ENCODE results near the gene PROM1.

The PROM1 gene

GRCh38 chr4:15982842-15983524, 100.8 kb downstream of the PROM1 start:
- DNase-seq, result no peak

GRCh38 chr4:15976456-15977447, 107.1 kb downstream of the PROM1 start:
- DNase-seq, result no peak

GRCh38 chr4:15971068-15971801, 112.6 kb downstream of the PROM1 start:
- no peak for DNase-seq

GRCh38 chr4:15968551-15969300, 115.1 kb downstream of the PROM1 start:
- no peak for DNase-seq

DNA sequence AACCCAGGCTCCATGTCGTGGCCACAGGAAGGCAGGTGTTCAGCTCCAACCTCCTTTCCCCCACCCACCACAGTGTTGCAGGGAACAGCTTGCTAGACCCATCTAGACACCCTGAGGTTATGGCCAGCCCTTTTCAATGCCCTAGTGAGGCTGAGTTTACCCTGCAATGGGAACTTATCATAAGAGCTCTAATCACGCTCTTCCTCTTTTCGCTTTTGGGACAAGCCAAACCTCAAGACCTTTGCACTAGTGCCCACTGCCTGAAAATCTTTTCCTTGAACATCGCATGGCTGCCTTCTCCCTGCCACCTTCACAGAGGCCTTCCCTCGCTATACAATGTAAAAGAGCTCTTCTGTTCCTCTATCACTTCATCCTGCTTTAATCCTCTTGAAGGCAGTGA, 118.5 kb downstream of the PROM1 start:
- DNase-seq, result no peak

DNA sequence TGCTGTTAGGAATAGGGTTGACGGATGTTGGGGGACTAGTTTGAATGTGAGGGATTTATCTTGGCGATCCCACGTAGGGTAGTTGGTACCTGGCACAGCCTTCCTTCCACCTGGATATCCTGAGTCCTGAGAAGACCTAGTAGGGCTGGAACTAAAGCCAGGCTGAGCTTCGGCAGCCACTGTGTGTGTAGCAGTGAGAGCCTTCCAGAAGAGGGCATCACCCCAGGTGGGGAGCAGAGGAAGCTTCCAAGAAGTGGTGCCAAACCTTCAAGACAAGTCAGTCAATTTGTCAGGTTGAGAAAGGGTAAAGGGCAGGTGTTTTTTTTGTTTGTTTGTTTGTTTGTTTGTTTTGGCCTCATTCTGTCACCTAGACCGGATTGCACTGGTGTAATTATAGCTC, 119.7 kb downstream of the PROM1 start:
- DNase-seq, result peak; percentile 3

- no peak for DNase-seq
Measured at GRCh38 chr4:15963576-15963975, 120.2 kb downstream of the PROM1 start.

DNA sequence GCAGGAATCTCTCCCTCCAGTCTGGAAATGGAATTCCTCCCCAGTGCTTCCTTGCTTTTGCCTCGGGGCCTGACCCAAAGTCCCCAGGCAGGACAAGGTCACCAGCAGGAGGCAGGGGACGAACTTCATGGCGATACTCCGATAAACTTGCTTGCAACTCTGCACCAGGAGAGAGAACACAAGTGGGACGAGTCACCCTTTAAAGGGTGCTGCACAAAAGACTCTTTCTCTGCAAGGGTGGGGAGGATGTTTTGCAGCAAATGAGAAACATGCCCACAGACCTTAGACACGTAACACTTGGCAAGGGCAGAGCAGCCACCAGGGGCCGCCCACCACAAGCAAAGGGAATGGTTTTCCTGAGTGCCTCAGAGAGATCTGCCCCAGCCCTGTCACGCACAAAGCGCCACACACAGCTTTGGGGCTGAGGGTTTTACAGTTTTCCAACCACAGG, 120.8 kb downstream of the PROM1 start, which contains the start of gene FGFBP2:
Gene FGFBP2, minus strand, starts transcription at position 175 of the 451 bp plus-strand sequence. Its CDS starts 46 bp downstream, at position 129.
- DNase-seq, result peak; percentile 55

DNA sequence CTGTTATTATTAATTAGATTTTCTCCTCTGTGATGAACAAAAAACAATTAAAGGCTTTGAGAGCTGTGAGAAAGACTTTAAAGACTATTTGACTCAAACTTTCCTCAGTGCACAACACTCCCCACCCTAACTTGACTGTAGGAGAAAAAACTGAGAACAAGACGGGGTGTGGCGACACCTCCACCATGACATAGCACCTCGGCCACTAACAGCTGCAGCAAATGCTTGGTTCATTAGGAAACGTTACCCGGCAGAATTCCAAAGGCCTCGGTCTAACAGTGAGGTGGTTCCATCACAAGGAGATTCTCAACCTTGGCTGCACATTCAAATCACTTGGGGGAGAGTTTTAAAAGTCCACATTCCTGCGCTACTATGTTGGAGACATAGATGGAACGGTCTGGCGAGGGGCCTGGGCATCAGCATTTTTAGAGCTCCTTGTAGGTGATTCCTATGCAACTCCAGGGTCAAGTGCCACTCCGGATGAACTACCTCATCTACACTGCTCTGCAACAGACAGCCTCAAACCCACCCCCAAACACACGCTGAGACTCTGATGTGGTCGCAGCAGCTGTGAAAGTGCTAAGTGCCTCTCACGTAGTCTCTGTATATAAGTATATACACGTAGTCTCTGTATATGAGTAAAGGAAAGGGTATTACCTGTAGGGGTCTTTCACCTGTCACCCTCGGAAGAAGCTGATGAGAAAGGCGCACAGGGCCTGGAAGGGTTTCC, 121.9 kb downstream of the PROM1 start:
- no peak for DNase-seq

- no peak for DNase-seq
Measured at GRCh38 chr4:15958562-15958961, 125.3 kb downstream of the PROM1 start.

DNA sequence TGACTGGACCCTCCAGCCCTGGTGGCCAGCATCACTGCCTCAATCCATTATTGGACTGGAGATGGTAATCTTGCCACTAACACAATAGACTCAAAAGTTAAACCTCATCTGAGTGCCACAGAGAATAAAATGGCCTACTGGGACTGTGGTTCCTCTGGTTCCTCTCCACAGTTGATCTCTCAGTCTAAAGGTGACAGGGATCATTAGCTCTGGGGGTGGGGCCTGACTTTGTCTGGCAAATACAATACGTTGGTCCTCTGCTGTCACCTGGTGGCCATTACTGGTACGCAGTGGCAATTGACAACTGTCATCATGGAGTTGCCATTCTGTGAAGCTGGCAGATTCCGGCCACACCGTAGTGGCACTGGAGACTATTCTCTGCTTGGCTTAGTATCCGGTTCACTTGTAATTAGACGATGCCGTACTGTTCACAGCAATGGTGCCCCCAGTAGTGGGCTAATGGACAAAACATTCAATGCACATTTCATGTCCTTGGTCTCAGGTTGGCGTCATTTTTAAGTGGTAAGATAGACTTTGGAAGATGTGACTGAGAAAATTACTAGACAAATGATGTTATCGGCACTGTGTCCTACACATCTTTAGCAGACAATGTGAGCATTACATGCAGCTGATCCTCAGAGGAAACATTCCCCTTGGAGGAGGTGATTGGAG, 127.5 kb downstream of the PROM1 start:
- DNase-seq, result peak; percentile 62

DNA sequence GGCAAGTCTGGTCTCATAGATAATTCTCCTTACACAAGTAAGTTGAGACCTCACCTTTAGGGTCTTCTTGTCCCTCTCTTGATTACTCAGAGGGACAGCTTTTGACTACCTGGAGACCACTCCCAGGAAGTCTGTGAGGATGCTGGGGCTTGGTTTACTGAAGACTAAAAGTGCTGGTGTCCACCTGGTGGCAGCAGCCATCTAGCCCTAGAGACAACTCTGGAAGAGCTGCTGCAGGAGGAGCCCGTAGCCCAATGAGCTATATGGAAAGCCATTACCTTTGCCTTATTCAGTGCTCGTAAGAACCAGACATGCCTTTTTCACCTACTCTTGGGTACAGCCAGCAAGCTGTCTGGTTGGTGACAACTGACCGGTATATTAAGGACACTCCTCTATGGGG, 128.2 kb downstream of the PROM1 start:
- DNase-seq, result peak; percentile 1

DNA sequence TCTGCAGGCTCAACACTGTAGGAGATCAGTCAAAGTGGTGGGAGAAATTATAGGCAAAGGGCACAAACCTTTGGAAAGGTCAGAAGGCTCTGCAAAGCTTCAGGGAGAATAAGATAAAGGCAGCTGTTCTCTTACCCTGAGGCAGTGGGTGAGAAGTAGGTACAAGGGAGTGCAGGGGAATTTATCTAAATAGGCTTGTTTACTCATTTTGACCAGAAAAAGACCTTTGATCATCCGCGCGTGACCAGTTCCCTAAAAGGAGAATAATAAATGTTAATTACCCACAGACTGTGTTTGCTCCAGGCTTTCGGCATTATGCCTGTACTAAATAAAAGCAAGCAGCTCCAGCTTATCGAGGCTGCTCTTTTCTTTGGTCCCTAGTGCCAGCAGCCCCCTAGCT, 130.2 kb downstream of the PROM1 start:
- peak; percentile 49 for DNase-seq

DNA sequence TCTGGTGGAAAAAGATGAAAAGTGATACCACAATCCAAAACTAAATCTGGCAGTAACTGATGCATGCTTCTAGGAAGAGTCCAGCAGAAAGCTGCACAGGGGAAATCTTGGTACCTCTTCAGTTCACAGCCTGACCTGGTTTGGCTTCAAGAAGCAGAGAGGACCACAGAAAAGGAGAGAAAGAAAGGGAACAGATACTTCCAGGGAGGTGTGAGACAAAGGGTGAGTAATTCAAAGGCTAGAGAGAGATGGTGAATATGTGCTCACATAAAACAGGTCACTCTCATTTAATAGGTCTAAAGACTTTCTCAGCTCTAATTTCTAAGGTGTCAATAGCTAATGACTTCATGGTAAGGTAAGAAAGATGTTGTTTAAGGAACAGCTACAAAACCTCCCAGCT, 132.0 kb downstream of the PROM1 start:
- no peak for DNase-seq

DNA sequence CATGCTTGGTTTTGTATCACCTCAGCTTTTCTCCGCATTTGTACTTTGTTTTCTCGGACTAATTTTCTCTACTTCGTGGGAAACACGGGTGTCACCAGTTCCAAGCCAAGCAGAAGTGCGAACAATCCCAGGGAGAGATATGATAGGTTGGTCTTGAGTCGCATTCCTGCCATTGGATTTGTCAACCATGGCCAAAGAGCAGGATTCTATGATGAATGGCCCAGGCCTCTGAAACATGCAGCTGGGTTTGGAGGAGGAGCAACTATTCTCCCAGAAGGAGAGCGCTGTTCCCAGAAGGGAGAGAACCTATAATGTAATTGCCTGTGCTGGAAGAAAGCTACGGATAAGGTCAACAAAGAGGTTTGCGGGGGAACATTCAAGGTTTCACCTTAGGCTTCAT, 135.0 kb downstream of the PROM1 start:
- no peak for DNase-seq

- DNase-seq, result no peak
Measured at GRCh38 chr4:15947684-15948083, 136.1 kb downstream of the PROM1 start.

GRCh38 chr4:15945516-15945915, 138.3 kb downstream of the PROM1 start:
- DNase-seq, result no peak

DNA sequence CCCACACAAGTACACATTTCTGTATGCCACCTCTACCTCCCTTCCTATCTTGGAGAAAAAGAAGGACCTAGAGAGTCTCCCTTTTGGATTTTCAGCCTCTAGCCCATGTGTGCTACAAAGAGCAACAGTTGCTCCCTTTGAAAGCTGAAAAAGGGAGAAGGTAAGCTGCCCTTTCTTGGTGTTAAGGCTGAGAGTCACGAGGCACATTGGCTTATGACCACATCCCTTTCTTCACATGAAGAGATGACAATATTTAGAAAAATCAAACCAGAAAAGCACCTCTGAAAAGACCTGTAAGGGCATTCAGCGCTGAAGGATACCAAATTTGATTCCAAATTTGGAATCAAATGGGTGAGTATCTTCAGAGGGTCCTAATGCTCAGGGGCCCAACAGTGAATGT, 138.9 kb downstream of the PROM1 start:
- DNase-seq, result no peak

DNA sequence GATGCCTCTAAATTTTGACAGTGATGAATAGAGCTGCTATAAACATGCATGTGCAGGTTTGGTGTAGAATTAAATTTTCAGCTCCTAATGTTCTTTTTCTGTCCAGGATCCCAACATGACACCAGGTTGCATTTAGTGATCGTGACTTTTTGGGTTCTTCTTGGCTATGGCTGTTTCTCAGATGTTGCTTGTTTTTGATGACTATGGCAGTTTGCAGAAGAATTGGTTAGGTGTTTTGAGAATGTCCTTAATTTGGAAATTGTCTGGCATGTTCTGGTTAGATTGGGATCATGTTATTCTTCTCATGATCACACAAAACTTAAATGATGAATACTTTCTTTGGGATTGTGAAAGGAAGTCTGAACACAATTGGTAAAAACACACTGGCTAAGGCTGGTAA, 141.5 kb downstream of the PROM1 start:
- DNase-seq, result no peak

DNA sequence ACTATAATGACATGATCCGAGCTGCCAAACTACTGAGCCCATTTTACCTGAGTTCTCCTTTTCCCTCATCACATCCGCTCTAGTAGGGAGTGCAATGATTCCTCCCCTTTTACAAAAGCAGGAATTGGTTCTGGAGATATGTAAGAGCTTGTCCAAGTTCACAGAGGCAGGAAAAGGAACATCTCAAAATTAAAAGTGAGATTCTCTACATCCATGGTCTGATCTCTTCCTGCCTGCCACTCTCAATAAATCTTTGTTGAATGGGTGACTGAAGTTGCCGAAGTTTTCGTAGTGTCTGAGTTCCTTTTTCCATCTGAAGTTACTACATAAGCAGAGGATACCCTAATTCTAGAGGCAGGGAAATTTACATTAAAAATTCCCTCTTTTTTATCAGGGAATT, 145.2 kb downstream of the PROM1 start, which contains the start of gene FGFBP1:
Gene FGFBP1, minus strand, starts transcription at position 101 of the 400 bp plus-strand sequence. CDS start 2,108 bp downstream, outside the sequence.
- no peak for DNase-seq

- peak; percentile 20 for DNase-seq
Measured at GRCh38 chr4:15938182-15938581, 145.6 kb downstream of the PROM1 start.
